HepG2 (cell line): ENCODE data around the gene SASS6. TPM values are rescaled to one million over a fixed set of nuclear protein-coding genes. Genes with fewer than 3 reads are reported as not detected.

Experiments
- ETV5 ChIP-seq: IDR thresholded peaks from 2 replicates; pipeline ENCODE4 v1.6.1; 2018; ENCODE audit warnings: missing biosample characterization, missing genetic modification reagents, inconsistent platforms, borderline replicate concordance
- NAIF1 ChIP-seq: sonication (generic); formaldehyde crosslinking; IDR thresholded peaks from 2 replicates; pipeline ENCODE4 v1.5.0; 2020; ENCODE audit warnings: mild to moderate bottlenecking, missing genetic modification reagents, borderline replicate concordance
- NFYC ChIP-seq: IDR thresholded peaks from 2 replicates; pipeline ENCODE4 v1.6.1; 2016; ENCODE audit warnings: missing genetic modification reagents, missing compliant biosample characterization
- SNAI1 ChIP-seq: sonication (generic); formaldehyde crosslinking; IDR thresholded peaks from 2 replicates; pipeline ENCODE4 v1.5.0; 2020; ENCODE audit warnings: mild to moderate bottlenecking, missing genetic modification reagents, borderline replicate concordance
- THAP11 ChIP-seq: IDR thresholded peaks from 2 replicates; pipeline ENCODE4 v1.6.1; 2016; ENCODE audit warnings: missing biosample characterization, missing genetic modification reagents
- TOPORS ChIP-seq: sonication (generic); formaldehyde crosslinking; IDR thresholded peaks from 2 replicates; pipeline ENCODE4 v1.8.0; 2023; ENCODE audit warnings: mild to moderate bottlenecking, missing genetic modification reagents
- ZBTB42 ChIP-seq: sonication (generic); formaldehyde crosslinking; IDR thresholded peaks from 2 replicates; pipeline ENCODE4 v1.5.0; 2020; ENCODE audit warnings: mild to moderate bottlenecking, missing genetic modification reagents
- ZFP90 ChIP-seq: sonication (generic); formaldehyde crosslinking; IDR thresholded peaks from 2 replicates; pipeline ENCODE4 v1.8.0; 2022; ENCODE audit warnings: missing genetic modification reagents, mild to moderate bottlenecking, inconsistent platforms, borderline replicate concordance
- ZMAT3 ChIP-seq: sonication (generic); formaldehyde crosslinking; conservative IDR thresholded peaks from 2 replicates; pipeline ENCODE4 v1.7.0; 2021; ENCODE audit warnings: missing genetic modification reagents
- ZNF34 ChIP-seq: sonication (generic); formaldehyde crosslinking; IDR thresholded peaks from 2 replicates; pipeline ENCODE4 v1.4.0; 2020; ENCODE audit warnings: mild to moderate bottlenecking, missing genetic modification reagents, borderline replicate concordance
- ZNF343 ChIP-seq: sonication (generic); formaldehyde crosslinking; IDR thresholded peaks from 2 replicates; pipeline ENCODE4 v1.4.0; 2020; ENCODE audit warnings: mild to moderate bottlenecking, missing genetic modification reagents
- ZNF451 ChIP-seq: sonication (generic); formaldehyde crosslinking; IDR thresholded peaks from 2 replicates; pipeline ENCODE4 v1.5.0; 2020; ENCODE audit warnings: mild to moderate bottlenecking, missing genetic modification reagents
- ZNF703 ChIP-seq: sonication (generic); formaldehyde crosslinking; IDR thresholded peaks from 2 replicates; pipeline ENCODE4 v1.5.1; 2020; ENCODE audit warnings: missing genetic modification reagents, mild to moderate bottlenecking, moderate library complexity, borderline replicate concordance
- ZNF749 ChIP-seq: sonication (generic); formaldehyde crosslinking; IDR thresholded peaks from 2 replicates; pipeline ENCODE4 v1.8.0; 2022; ENCODE audit warnings: mild to moderate bottlenecking, missing genetic modification reagents, moderate library complexity, borderline replicate concordance
- polyA plus RNA-seq, 8 experiments: library from polyadenylated mRNA; depleted of rRNA in 3 of 8; stranded (reverse) in 7 of 8; unstranded in 1 of 8; fragments of >200 nt; fragmentation: Illumina TruSeq in 4 of 8; extraction: Trizol in 4 of 8; gene quantifications; 2 replicates each; pipeline versions ENCODE4 v1.2.1 to v1.2.3, GENCODE V29; 2011 to 2016; ENCODE audit warnings: low read depth in 4 of 8, missing spikeins in 1 of 8, mixed read lengths in 1 of 8; ENCODE audit not compliant: insufficient read depth in 1 of 8
- total RNA-seq, 5 experiments: library from RNA; depleted of rRNA; stranded (reverse); fragments of >200 nt; fragmentation: Illumina TruSeq; extraction: Trizol; gene quantifications; 2 replicates each; pipeline ENCODE4 v1.2.3, GENCODE V29; 2016; ENCODE audit warnings: low read depth in 1 of 5
- TF ChIP-seq, protein P1 (sequence below): sonication (generic); formaldehyde crosslinking; IDR thresholded peaks from 2 replicates; pipeline ENCODE4 v1.4.0; 2020; ENCODE audit warnings: missing genetic modification reagents, mild to moderate bottlenecking, borderline replicate concordance
- TF ChIP-seq, protein P2 (sequence below): sonication (generic); formaldehyde crosslinking; IDR thresholded peaks from 2 replicates; pipeline ENCODE4; 2020; ENCODE audit warnings: missing genetic modification reagents, mild to moderate bottlenecking, borderline replicate concordance
- TF ChIP-seq, protein P3 (sequence below): sonication (generic); formaldehyde crosslinking; conservative IDR thresholded peaks from 2 replicates; pipeline ENCODE4 v1.4.0; 2020; ENCODE audit warnings: missing genetic modification reagents
- TF ChIP-seq, protein P4 (sequence below): sonication (generic); formaldehyde crosslinking; IDR thresholded peaks from 2 replicates; pipeline ENCODE4 v1.5.1; 2020; ENCODE audit warnings: missing genetic modification reagents, mild to moderate bottlenecking, borderline replicate concordance

SASS6 gene
- total and polyA plus RNA-seq, 2 of the 13 experiments (the other 11 are each of a cell fraction or from before 2014, with no cell fraction given), result 2.3 to 10.7 TPM

DNA sequence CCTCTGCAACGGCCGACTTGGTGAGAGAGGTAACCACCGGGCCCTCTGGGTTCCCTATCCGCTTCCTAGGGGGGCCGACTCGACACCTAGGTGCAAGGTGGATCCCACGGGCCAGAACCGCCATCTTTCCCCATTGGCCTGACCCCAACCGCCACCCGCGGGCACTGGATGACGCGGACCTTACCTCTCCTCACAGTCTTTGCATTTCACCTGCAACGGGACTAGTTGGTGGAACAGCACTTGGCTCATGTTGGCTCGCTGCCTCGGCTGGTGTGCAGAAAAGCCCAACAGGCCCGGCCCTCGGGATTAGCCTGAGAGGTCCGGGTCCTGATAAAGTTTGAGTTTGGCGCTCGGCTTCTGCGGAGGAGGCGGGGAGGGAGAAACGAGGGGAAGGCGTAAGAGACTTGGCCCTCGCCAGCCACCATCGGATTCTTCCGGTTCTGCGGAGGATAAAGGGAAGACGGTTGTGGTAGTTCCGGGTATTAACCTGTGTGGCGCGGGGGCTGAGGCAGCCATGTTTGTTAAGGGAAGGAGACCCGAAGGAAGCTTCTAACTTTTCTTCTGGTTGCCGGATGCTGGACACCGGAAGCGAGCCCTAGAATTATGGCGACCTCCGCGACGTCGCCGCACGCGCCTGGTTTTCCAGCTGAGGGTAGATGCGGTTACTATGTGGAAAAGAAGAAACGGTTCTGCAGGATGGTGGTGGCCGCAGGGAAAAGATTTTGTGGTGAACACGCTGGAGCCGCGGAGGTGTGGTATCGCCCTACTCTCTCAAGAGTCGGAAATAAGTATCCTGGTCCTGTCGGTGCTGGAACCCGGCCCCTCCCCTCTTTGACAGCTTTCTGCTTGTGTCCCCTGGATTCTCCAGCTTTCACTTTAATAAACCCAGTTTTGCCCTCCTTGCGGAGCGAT, at the start of gene SASS6, which contains the start of gene TRMT13 (continued):
- TF ChIP-seq ZBTB42 (CRISPR knock-in tag) (no peak; the same call in 1 of the 2 replicates), ZNF749 (peak; percentile 29; the same call in 1 of the 2 replicates), ETV5 (CRISPR knock-in tag) (peak; percentile 83), ZNF451 (CRISPR knock-in tag) (no peak), NFYC (peak; percentile 31; the same call in 1 of the 2 replicates), SNAI1 (CRISPR knock-in tag) (no peak), ZFP90 (CRISPR knock-in tag) (peak; percentile 86), NAIF1 (CRISPR knock-in tag) (peak; percentile 53; the same call in 1 of the 2 replicates), ZMAT3 (peak; percentile 45; the same call in 1 of the 2 replicates), TOPORS (no peak; the same call in 1 of the 2 replicates), ZNF703 (CRISPR knock-in tag) (no peak), THAP11 (peak; percentile 97), ZNF34 (CRISPR knock-in tag) (no peak), ZNF343 (CRISPR knock-in tag) (no peak)
- TF ChIP-seq, protein P1, sequence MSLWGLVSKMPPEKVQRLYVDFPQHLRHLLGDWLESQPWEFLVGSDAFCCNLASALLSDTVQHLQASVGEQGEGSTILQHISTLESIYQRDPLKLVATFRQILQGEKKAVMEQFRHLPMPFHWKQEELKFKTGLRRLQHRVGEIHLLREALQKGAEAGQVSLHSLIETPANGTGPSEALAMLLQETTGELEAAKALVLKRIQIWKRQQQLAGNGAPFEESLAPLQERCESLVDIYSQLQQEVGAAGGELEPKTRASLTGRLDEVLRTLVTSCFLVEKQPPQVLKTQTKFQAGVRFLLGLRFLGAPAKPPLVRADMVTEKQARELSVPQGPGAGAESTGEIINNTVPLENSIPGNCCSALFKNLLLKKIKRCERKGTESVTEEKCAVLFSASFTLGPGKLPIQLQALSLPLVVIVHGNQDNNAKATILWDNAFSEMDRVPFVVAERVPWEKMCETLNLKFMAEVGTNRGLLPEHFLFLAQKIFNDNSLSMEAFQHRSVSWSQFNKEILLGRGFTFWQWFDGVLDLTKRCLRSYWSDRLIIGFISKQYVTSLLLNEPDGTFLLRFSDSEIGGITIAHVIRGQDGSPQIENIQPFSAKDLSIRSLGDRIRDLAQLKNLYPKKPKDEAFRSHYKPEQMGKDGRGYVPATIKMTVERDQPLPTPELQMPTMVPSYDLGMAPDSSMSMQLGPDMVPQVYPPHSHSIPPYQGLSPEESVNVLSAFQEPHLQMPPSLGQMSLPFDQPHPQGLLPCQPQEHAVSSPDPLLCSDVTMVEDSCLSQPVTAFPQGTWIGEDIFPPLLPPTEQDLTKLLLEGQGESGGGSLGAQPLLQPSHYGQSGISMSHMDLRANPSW (CRISPR knock-in tag), result peak; percentile 65; the same call in 1 of the 2 replicates
- TF ChIP-seq, protein P2, sequence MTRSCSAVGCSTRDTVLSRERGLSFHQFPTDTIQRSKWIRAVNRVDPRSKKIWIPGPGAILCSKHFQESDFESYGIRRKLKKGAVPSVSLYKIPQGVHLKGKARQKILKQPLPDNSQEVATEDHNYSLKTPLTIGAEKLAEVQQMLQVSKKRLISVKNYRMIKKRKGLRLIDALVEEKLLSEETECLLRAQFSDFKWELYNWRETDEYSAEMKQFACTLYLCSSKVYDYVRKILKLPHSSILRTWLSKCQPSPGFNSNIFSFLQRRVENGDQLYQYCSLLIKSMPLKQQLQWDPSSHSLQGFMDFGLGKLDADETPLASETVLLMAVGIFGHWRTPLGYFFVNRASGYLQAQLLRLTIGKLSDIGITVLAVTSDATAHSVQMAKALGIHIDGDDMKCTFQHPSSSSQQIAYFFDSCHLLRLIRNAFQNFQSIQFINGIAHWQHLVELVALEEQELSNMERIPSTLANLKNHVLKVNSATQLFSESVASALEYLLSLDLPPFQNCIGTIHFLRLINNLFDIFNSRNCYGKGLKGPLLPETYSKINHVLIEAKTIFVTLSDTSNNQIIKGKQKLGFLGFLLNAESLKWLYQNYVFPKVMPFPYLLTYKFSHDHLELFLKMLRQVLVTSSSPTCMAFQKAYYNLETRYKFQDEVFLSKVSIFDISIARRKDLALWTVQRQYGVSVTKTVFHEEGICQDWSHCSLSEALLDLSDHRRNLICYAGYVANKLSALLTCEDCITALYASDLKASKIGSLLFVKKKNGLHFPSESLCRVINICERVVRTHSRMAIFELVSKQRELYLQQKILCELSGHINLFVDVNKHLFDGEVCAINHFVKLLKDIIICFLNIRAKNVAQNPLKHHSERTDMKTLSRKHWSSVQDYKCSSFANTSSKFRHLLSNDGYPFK, result peak; percentile 98
- TF ChIP-seq, protein P3, sequence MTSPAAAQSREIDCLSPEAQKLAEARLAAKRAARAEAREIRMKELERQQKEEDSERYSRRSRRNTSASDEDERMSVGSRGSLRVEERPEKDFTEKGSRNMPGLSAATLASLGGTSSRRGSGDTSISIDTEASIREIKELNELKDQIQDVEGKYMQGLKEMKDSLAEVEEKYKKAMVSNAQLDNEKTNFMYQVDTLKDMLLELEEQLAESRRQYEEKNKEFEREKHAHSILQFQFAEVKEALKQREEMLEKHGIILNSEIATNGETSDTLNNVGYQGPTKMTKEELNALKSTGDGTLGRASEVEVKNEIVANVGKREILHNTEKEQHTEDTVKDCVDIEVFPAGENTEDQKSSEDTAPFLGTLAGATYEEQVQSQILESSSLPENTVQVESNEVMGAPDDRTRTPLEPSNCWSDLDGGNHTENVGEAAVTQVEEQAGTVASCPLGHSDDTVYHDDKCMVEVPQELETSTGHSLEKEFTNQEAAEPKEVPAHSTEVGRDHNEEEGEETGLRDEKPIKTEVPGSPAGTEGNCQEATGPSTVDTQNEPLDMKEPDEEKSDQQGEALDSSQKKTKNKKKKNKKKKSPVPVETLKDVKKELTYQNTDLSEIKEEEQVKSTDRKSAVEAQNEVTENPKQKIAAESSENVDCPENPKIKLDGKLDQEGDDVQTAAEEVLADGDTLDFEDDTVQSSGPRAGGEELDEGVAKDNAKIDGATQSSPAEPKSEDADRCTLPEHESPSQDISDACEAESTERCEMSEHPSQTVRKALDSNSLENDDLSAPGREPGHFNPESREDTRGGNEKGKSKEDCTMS, result no peak
- TF ChIP-seq, protein P4, sequence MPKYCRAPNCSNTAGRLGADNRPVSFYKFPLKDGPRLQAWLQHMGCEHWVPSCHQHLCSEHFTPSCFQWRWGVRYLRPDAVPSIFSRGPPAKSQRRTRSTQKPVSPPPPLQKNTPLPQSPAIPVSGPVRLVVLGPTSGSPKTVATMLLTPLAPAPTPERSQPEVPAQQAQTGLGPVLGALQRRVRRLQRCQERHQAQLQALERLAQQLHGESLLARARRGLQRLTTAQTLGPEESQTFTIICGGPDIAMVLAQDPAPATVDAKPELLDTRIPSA (CRISPR knock-in tag), result 0 out of 2 replicates have a peak, but pooled peaks have one; percentile 17
